ELF-1 (cell line): Measurements from ENCODE around the gene CA7.

Experiments
- DNase-seq: peaks from one replicate; pipeline ENCODE4 v3.0.0-alpha.2; 2016; ENCODE audit warnings: low read depth, low spot score

The CA7 gene

DNA sequence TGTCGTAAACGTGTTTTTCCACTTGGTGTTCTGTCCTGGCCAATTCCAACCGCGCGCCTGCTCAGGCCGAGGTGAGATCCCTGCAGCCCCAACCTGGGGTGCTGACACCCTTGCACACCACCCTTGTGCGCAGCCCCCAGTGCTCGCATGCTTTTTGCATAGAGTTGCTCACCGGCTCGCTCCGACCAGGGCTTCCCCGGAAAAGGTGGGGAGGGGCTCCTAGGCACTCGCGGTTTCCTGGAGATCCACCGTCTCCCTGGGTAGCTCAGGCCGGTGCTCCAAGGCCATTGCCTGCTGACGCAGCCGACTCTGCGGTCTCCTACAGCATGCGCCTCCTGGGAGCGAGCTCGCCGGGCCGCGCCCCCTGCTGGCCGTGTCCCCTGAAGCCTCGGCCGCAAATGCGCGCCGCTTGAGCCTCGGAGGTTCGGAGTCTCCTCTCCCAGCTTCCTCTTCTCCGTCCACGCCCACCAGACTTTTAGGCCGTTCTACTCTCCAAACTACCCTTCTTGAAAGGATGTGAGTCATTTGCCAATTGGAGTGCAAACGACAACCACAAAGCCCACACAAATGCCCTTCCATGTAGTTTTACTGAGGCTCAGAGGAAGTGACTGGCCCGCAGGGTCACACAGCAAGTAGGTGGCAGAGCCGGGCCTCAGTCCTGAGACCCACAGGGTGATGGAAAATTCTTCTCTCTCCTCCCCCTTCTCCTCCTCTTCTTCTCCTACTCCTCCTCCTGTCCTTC, 28.9 kb downstream of the CA7 start:
- peak; percentile 94 for DNase-seq

- no peak for DNase-seq
Observed at GRCh38 chr16:66873685-66874055, 29.5 kb downstream of the CA7 start.

GRCh38 chr16:66874079-66874775, 30.0 kb downstream of the CA7 start:
- DNase-seq, result no peak

DNA sequence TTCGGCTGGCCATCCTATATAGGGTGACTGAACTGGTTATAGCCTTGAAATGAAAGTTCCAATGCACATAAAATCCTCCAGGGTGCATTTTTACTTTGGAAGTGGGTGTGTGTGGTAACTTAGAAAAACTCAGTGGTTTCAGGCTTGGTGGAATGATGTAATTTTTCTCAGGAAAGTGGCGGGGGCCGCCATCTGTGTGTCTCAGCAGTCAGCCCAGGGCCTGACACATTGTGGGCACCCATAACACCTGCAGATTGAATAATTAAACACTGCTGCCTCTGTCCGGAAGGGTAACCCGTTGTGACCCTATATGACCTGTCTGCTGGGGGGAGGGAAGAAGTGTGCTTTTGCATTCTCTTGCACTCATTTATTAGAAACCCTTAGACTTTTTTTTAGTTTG, 33.9 kb downstream of the CA7 start:
- no peak for DNase-seq

- DNase-seq, result peak; percentile 98
Observed at GRCh38 chr16:66880288-66881013, 36.2 kb downstream of the CA7 start, which contains the start of gene PDP2. Gene PDP2 (plus strand): TSS chr16:66880515. CDS start chr16:66884285, 3,770 bp downstream.

DNA sequence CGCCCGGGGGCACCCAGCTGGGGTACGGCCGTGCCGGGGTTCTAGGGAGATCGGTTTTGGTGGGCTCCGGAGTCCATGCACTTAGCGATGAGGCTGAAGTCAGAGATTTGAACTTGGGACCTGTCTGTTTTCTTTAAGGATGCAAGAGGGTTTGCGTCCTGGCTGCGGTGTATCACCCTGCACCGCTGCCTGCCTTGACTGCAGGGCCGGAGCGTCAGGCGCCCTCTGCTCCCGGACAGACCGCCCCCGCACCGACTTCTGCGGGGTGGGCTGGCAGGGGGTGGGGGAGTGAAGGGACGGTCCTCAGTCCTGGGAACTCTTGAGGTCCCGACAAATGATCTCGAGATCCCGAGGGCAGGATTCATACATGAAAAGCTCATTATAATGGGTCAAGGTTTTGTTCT, 36.8 kb downstream of the CA7 start:
- DNase-seq, result no peak

GRCh38 chr16:66881560-66881959, 37.3 kb downstream of the CA7 start:
- no peak for DNase-seq

GRCh38 chr16:66881964-66882508, 37.8 kb downstream of the CA7 start:
- DNase-seq, result no peak

DNA sequence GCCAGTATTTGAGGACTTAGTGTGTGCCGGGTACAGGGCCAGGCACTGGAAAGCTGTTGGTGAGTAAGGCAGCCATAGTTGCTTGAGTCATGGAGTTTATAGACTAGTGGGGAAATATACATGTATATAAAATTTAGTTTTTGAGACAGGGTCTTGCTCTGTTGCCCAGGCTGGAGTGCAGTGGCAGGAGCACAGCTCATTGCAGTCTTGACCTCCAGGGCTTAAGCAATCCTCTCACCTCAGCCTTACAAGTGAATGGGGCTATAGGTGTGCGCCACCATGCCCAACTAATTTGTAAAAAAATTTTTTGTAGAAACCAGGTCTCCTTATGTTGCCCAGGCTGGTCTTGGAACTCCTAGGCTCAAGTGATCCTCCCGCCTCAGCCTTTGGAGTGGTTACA, 38.5 kb downstream of the CA7 start:
- no peak for DNase-seq

DNA sequence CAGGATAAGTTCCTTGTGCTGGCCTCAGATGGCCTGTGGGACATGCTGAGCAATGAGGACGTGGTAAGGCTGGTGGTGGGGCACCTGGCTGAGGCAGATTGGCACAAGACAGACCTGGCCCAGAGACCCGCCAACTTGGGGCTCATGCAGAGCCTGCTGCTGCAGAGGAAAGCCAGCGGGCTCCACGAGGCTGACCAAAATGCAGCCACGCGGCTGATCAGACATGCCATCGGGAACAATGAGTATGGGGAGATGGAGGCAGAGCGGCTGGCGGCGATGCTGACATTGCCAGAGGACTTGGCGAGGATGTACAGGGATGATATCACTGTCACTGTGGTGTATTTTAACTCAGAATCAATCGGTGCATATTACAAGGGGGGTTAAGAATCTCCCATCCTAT, 41.3 kb downstream of the CA7 start:
- no peak for DNase-seq

- DNase-seq, result no peak
Observed at GRCh38 chr16:66886321-66886720, 42.1 kb downstream of the CA7 start.

DNA sequence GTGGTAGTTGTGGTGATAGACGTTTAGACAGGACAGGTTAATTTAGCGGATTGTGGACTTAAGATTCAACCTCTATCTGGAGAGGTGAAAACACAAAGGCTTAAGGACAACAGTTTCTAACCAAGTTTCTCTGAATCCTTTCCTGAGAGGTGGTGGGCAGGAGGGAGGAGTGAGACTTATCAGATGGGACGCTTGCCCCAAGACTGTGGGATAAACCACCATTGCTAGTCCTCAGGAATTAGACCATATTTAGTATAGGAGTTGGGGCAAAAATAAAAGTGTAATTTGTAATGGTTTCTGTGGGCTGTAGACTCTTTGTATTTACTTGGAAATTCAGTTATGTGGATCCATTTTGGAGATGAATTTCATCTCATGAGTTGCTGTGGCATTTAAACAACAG, 42.7 kb downstream of the CA7 start:
- DNase-seq, result no peak

- DNase-seq, result no peak
Observed at GRCh38 chr16:66888647-66889615, 44.7 kb downstream of the CA7 start.

GRCh38 chr16:66889622-66890021, 45.4 kb downstream of the CA7 start:
- no peak for DNase-seq

GRCh38 chr16:66890799-66891198, 46.6 kb downstream of the CA7 start:
- DNase-seq, result no peak

GRCh38 chr16:66891360-66891759, 47.1 kb downstream of the CA7 start:
- DNase-seq, result no peak

DNA sequence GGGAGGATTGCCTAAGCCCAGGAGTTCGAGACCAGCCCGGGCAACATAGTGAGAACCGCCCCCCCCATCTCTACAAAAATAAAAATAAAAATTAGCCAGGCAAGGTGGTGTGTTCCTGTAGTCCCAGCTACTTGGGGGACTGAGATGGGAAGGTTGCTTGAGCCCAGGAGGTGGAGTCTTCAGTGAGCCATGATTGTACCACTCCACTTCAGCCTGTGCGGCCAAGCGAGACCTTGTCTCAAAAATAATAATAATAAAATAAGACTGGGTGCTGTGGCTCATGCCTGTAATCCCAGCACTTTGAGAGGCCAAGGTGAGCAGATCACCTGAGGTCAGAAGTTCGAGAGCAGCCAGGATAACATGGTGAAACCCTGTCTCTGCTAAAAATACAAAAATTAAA, 47.6 kb downstream of the CA7 start:
- DNase-seq, result no peak

- DNase-seq, result no peak
Observed at GRCh38 chr16:66894055-66894454, 49.8 kb downstream of the CA7 start.

DNA sequence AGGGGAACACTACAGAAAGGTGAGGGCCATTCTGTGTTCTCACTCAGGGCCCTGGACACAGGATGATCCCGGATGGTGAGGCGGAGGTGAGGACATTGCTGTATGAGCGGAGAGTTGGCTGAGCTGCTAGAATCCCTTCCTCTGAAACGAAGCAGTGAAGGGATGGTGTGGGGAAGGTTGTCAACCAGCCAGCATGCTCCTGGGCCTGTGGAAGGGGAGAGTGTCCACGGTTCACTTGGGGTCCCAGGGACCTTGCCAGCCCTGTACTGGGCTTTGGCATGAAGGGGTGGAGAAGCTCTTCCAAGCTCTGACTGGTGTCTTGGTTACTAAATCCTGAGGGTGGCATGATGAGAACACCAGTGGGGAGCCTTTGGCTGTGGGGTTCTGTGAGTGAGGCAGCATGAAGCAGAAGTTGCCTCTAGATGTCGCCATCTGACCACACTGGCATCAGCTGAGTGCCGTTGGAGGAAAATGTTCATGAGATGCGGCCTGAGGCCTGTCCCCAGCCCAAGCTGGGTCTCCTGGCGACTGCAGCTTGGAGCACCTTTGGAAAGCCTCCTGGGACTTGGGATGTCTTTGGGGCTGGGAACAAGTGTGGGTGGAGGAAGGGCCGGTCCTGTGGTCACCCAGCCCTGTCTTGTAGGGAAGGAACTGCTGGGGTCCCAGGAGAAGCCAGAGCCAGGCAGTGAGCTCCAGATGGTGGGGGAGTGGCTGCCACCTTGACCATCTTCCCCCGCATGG, 50.9 kb downstream of the CA7 start:
- DNase-seq, result peak; percentile 78

DNA sequence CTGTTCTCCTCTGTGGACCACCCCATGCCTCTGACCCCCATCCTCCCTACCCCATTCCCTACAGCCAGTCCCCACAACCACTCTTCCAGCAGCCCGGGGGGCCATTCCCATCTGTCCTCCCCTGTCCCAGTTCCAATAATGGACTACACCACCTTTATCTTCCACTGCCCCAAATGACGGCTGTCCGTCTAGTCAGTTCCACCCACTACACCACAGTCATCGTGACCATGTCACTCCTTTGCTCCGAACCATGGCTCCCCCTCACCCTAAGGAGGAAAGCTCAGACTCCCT, 51.4 kb downstream of the CA7 start:
- DNase-seq, result no peak

- no peak for DNase-seq
Observed at GRCh38 chr16:66895999-66896398, 51.8 kb downstream of the CA7 start.
